ENCODE data around the gene TFDP2. TPM values are rescaled to one million over a fixed set of nuclear protein-coding genes. Genes with fewer than 3 reads are reported as not detected.

The TFDP2 gene
- total and polyA plus RNA-seq, 2 experiments from 2014 or later = 150 to 410 TPM

DNA sequence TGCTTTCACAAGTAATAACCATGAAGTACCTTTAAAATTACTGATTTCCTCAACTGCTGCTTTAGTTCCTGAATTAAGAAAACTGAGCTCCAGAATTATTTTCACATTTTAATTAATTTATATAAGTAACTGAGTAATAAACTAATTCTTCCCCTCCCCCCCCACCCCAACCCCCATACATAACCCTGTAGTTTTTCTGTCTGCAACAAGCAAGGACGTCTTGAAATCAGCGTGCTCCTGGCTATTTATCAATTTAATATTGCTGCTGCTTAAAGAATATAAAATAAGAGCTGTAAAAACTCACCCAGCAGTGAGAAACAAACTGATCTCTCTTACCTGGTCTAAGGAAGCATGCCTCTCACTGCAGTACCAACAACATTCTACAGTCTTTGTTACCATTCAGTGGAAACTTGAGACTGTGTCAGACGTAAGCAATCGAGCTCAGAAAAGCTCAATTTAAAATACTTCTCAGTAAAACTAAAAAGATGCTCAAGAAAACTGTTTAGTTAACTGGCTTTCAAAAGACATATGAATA is 121.0 kb downstream of the TFDP2 start:
- Mint-ChIP-seq H3K27ac (peak overlapping the region; percentile 92), H3K9me3 (no peaks in the 10 kb centered on the region), H3K27me3 (ENCODE audit: insufficient read depth, low read depth, poor library complexity) (no peaks in the 10 kb centered on the region), H3K36me3 (ENCODE audit: low read depth) (peaks cover 13% of the 10 kb centered on the region), H3K4me3 (peak overlapping the region; percentile 88), H3K4me1 (peaks cover 22% of the 10 kb centered on the region; the same call in 2 of the 3 replicates)
- no peaks in the 10 kb centered on the region for H3F3A ChIP-seq (replicated peaks; ENCODE audit: low read depth)
- no peaks in the 10 kb centered on the region for H3K9me2 ChIP-seq (ENCODE audit: insufficient read depth)
- DNase-seq (ENCODE audit: low spot score) (peak; percentile 95), ATAC-seq (peak; percentile 94)
- H3K4me3 ChIP-seq = peak overlapping the region; percentile 62
- H3K4me1 ChIP-seq (ENCODE audit: insufficient read depth) = peaks cover 24% of the 10 kb centered on the region
- H3K36me3 ChIP-seq (ENCODE audit: insufficient read depth) = no peaks in the 10 kb centered on the region
- peak overlapping the region; percentile 83 for H3K4me2 ChIP-seq
- TF ChIP-seq POLR2AphosphoS5 (IDR thresholded peaks at IDR 0.05; ENCODE audit: low read depth) (peak; percentile 72), STAT1 (IDR thresholded peaks at IDR 0.05; ENCODE audit: unreplicated experiment) (no peak)
- peaks cover 48% of the 10 kb centered on the region for H3K79me2 ChIP-seq (replicated peaks; ENCODE audit: insufficient read depth)
- no peaks in the 10 kb centered on the region for H4K20me1 ChIP-seq (replicated peaks; ENCODE audit: insufficient read depth)
- peak overlapping the region; percentile 71 for H3K27ac ChIP-seq (ENCODE audit: low read depth)
- H2AFZ ChIP-seq = no peak overlapping the region
- no peaks in the 10 kb centered on the region for H3K27me3 ChIP-seq (ENCODE audit: insufficient read depth)

DNA sequence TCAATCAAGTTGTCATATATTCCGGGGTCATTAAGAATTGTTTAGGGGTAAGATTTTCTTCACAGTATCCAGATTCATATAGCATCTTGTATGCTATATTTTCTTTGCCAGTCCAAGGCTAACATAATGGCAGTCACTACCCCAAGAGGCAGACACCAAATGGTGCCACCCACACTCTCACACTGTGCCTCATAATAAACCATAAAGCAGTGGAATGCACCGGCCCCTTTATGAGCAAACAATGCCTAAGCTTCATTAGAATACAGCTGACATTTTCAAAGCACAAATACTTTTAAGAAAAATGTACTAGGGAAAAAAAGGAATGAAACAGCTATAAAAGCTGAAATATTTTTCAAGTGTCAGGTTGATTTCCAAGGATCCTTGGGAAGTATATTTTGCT is 121.6 kb downstream of the TFDP2 start:
- Histone ChIP-seq H3K4me1 (ENCODE audit: insufficient read depth) (peaks cover 24% of the 10 kb centered on the region), H3K27ac (ENCODE audit: low read depth) (peak overlapping the region; percentile 71)
- DNase-seq (ENCODE audit: low spot score) = peak; percentile 49
- TF ChIP-seq ZNF331 (CRISPR knock-in tag; IDR thresholded peaks at IDR 0.05; ENCODE audit: low read depth) (no peak), NANOG (IDR thresholded peaks at IDR 0.05; ENCODE audit: borderline replicate concordance) (no peak), STAT1 (IDR thresholded peaks at IDR 0.05; ENCODE audit: unreplicated experiment) (no peak), CREB1 (CRISPR knock-in tag; IDR thresholded peaks at IDR 0.05; ENCODE audit: low read depth) (no peak), JUNB (IDR thresholded peaks at IDR 0.05; ENCODE audit: unreplicated experiment) (no peak), ZNF114 (CRISPR knock-in tag; IDR thresholded peaks at IDR 0.05) (no peak), EZH2 (IDR thresholded peaks at IDR 0.05; ENCODE audit: low read depth, unreplicated experiment) (no peak)
- TF ChIP-seq, protein P1, sequence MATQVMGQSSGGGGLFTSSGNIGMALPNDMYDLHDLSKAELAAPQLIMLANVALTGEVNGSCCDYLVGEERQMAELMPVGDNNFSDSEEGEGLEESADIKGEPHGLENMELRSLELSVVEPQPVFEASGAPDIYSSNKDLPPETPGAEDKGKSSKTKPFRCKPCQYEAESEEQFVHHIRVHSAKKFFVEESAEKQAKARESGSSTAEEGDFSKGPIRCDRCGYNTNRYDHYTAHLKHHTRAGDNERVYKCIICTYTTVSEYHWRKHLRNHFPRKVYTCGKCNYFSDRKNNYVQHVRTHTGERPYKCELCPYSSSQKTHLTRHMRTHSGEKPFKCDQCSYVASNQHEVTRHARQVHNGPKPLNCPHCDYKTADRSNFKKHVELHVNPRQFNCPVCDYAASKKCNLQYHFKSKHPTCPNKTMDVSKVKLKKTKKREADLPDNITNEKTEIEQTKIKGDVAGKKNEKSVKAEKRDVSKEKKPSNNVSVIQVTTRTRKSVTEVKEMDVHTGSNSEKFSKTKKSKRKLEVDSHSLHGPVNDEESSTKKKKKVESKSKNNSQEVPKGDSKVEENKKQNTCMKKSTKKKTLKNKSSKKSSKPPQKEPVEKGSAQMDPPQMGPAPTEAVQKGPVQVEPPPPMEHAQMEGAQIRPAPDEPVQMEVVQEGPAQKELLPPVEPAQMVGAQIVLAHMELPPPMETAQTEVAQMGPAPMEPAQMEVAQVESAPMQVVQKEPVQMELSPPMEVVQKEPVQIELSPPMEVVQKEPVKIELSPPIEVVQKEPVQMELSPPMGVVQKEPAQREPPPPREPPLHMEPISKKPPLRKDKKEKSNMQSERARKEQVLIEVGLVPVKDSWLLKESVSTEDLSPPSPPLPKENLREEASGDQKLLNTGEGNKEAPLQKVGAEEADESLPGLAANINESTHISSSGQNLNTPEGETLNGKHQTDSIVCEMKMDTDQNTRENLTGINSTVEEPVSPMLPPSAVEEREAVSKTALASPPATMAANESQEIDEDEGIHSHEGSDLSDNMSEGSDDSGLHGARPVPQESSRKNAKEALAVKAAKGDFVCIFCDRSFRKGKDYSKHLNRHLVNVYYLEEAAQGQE (IDR thresholded peaks at IDR 0.05; ENCODE audit: unreplicated experiment) = no peak
- TF ChIP-seq, protein P2, sequence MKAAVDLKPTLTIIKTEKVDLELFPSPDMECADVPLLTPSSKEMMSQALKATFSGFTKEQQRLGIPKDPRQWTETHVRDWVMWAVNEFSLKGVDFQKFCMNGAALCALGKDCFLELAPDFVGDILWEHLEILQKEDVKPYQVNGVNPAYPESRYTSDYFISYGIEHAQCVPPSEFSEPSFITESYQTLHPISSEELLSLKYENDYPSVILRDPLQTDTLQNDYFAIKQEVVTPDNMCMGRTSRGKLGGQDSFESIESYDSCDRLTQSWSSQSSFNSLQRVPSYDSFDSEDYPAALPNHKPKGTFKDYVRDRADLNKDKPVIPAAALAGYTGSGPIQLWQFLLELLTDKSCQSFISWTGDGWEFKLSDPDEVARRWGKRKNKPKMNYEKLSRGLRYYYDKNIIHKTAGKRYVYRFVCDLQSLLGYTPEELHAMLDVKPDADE (IDR thresholded peaks at IDR 0.05) = no peak
- TF ChIP-seq, protein P3, sequence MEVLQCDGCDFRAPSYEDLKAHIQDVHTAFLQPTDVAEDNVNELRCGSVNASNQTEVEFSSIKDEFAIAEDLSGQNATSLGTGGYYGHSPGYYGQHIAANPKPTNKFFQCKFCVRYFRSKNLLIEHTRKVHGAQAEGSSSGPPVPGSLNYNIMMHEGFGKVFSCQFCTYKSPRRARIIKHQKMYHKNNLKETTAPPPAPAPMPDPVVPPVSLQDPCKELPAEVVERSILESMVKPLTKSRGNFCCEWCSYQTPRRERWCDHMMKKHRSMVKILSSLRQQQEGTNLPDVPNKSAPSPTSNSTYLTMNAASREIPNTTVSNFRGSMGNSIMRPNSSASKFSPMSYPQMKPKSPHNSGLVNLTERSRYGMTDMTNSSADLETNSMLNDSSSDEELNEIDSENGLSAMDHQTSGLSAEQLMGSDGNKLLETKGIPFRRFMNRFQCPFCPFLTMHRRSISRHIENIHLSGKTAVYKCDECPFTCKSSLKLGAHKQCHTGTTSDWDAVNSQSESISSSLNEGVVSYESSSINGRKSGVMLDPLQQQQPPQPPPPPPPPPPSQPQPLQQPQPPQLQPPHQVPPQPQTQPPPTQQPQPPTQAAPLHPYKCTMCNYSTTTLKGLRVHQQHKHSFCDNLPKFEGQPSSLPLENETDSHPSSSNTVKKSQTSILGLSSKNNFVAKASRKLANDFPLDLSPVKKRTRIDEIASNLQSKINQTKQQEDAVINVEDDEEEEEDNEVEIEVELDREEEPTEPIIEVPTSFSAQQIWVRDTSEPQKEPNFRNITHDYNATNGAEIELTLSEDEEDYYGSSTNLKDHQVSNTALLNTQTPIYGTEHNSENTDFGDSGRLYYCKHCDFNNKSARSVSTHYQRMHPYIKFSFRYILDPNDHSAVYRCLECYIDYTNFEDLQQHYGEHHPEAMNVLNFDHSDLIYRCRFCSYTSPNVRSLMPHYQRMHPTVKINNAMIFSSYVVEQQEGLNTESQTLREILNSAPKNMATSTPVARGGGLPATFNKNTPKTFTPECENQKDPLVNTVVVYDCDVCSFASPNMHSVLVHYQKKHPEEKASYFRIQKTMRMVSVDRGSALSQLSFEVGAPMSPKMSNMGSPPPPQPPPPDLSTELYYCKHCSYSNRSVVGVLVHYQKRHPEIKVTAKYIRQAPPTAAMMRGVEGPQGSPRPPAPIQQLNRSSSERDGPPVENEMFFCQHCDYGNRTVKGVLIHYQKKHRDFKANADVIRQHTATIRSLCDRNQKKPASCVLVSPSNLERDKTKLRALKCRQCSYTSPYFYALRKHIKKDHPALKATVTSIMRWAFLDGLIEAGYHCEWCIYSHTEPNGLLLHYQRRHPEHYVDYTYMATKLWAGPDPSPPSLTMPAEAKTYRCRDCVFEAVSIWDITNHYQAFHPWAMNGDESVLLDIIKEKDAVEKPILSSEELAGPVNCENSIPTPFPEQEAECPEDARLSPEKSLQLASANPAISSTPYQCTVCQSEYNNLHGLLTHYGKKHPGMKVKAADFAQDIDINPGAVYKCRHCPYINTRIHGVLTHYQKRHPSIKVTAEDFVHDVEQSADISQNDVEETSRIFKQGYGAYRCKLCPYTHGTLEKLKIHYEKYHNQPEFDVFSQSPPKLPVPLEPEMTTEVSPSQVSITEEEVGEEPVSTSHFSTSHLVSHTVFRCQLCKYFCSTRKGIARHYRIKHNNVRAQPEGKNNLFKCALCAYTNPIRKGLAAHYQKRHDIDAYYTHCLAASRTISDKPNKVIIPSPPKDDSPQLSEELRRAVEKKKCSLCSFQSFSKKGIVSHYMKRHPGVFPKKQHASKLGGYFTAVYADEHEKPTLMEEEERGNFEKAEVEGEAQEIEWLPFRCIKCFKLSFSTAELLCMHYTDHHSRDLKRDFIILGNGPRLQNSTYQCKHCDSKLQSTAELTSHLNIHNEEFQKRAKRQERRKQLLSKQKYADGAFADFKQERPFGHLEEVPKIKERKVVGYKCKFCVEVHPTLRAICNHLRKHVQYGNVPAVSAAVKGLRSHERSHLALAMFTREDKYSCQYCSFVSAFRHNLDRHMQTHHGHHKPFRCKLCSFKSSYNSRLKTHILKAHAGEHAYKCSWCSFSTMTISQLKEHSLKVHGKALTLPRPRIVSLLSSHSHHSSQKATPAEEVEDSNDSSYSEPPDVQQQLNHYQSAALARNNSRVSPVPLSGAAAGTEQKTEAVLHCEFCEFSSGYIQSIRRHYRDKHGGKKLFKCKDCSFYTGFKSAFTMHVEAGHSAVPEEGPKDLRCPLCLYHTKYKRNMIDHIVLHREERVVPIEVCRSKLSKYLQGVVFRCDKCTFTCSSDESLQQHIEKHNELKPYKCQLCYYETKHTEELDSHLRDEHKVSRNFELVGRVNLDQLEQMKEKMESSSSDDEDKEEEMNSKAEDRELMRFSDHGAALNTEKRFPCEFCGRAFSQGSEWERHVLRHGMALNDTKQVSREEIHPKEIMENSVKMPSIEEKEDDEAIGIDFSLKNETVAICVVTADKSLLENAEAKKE (CRISPR knock-in tag; IDR thresholded peaks at IDR 0.05) = no peak

More for the DNA sequence above, 121.6 kb downstream of the TFDP2 start:
- H2AFZ ChIP-seq = no peak overlapping the region
- H3K4me2 ChIP-seq = peak overlapping the region; percentile 83
- no peaks in the 10 kb centered on the region for H3F3A ChIP-seq (replicated peaks; ENCODE audit: low read depth)
- H4K20me1 ChIP-seq (replicated peaks; ENCODE audit: insufficient read depth) = no peaks in the 10 kb centered on the region
- peaks cover 13% of the 10 kb centered on the region for H3K36me3 Mint-ChIP-seq (ENCODE audit: low read depth)
- H3K27me3 Mint-ChIP-seq (ENCODE audit: insufficient read depth, low read depth, poor library complexity) = peaks cover under 1% of the 10 kb centered on the region
- H3K4me3 ChIP-seq = peak overlapping the region; percentile 62
- no peaks in the 10 kb centered on the region for H3K9me2 ChIP-seq (ENCODE audit: insufficient read depth)
- H3K27ac Mint-ChIP-seq = peak overlapping the region; percentile 91
- peak; percentile 82 for ATAC-seq
- H3K36me3 ChIP-seq (ENCODE audit: insufficient read depth) = no peaks in the 10 kb centered on the region
- H3K9me3 Mint-ChIP-seq = no peaks in the 10 kb centered on the region
- H3K27me3 ChIP-seq (ENCODE audit: insufficient read depth) = no peaks in the 10 kb centered on the region
- peak overlapping the region; percentile 88 for H3K4me3 Mint-ChIP-seq
- peaks cover 22% of the 10 kb centered on the region; the same call in 2 of the 3 replicates for H3K4me1 Mint-ChIP-seq
- peaks cover 54% of the 10 kb centered on the region for H3K79me2 ChIP-seq (replicated peaks; ENCODE audit: insufficient read depth)

Data from GM23338 (cell line).